Osteocyte (in vitro differentiated cells): ENCODE results near the gene NKAIN2. TPM values are rescaled to one million over a fixed set of nuclear protein-coding genes. Genes with fewer than 3 reads are reported as not detected.

Source experiments
- DNase-seq: peaks from one replicate; pipeline ENCODE4 v3.0.0; 2021; ENCODE audit warnings: mixed read lengths; ENCODE audit not compliant: unreplicated experiment; ENCODE audit errors: extremely low spot score
- H3K27ac Mint-ChIP-seq: one replicate; pipeline ENCODE4 v1.8.0; 2021; ENCODE audit warnings: mild to moderate bottlenecking, mixed read lengths; ENCODE audit not compliant: unreplicated experiment
- H3K27me3 Mint-ChIP-seq: one replicate; pipeline ENCODE4 v1.8.0; 2021; ENCODE audit warnings: mixed read lengths; ENCODE audit not compliant: unreplicated experiment
- H3K36me3 Mint-ChIP-seq: one replicate; pipeline ENCODE4 v1.8.0; 2021; ENCODE audit warnings: mixed read lengths; ENCODE audit not compliant: unreplicated experiment
- H3K4me1 Mint-ChIP-seq: one replicate; pipeline ENCODE4 v1.8.0; 2021; ENCODE audit warnings: mixed read lengths; ENCODE audit not compliant: unreplicated experiment
- H3K4me3 Mint-ChIP-seq: one replicate; pipeline ENCODE4 v1.8.0; 2021; ENCODE audit warnings: mild to moderate bottlenecking, moderate library complexity, mixed read lengths; ENCODE audit not compliant: unreplicated experiment
- H3K9me3 Mint-ChIP-seq: one replicate; pipeline ENCODE4 v1.8.0; 2021; ENCODE audit warnings: mixed read lengths; ENCODE audit not compliant: unreplicated experiment
- CTCF ChIP-seq: fragments of 200-600 bp; sonication (generic); IDR thresholded peaks from 2 replicates; pipeline ENCODE4 v1.5.0; 2021; ENCODE audit warnings: antibody characterized with exemption, mild to moderate bottlenecking, moderate library complexity
- total RNA-seq: library from RNA; stranded (reverse); gene quantifications from 2 replicates; pipeline ENCODE4 v1.2.1, GENCODE V29; 2021

Gene NKAIN2
- total RNA-seq, 1 donor from 2014 or later: 17.8 TPM

GRCh38 chr6:124799638-124800037 lies 996.0 kb downstream of the NKAIN2 start:
- H3K27ac Mint-ChIP-seq: no peak overlapping the region
- H3K4me3 Mint-ChIP-seq: no peak overlapping the region
- no peak for TF ChIP-seq CTCF
- H3K27me3 Mint-ChIP-seq: no peaks in the 10 kb centered on the region
- DNase-seq: no peak
- H3K9me3 Mint-ChIP-seq: no peaks in the 10 kb centered on the region
- peaks cover 24% of the 10 kb centered on the region for H3K4me1 Mint-ChIP-seq
- H3K36me3 Mint-ChIP-seq: peaks cover 3% of the 10 kb centered on the region

GRCh38 chr6:124800222-124800621 lies 996.6 kb downstream of the NKAIN2 start:
- DNase-seq: no peak
- no peak overlapping the region for H3K4me3 Mint-ChIP-seq
- H3K9me3 Mint-ChIP-seq: no peaks in the 10 kb centered on the region
- H3K27ac Mint-ChIP-seq: no peak overlapping the region
- TF ChIP-seq CTCF: no peak
- H3K4me1 Mint-ChIP-seq: peaks cover 24% of the 10 kb centered on the region
- H3K36me3 Mint-ChIP-seq: peaks cover 3% of the 10 kb centered on the region
- no peaks in the 10 kb centered on the region for H3K27me3 Mint-ChIP-seq

GRCh38 chr6:124812067-124812466 lies 1008.4 kb downstream of the NKAIN2 start:
- TF ChIP-seq CTCF: no peak
- peaks cover 6% of the 10 kb centered on the region for H3K9me3 Mint-ChIP-seq
- no peak overlapping the region for H3K4me3 Mint-ChIP-seq
- peaks cover 3% of the 10 kb centered on the region for H3K36me3 Mint-ChIP-seq
- H3K4me1 Mint-ChIP-seq: no peaks in the 10 kb centered on the region
- DNase-seq: no peak
- H3K27ac Mint-ChIP-seq: no peak overlapping the region
- peaks cover 5% of the 10 kb centered on the region for H3K27me3 Mint-ChIP-seq

GRCh38 chr6:124819346-124819745 lies 1015.7 kb downstream of the NKAIN2 start:
- no peak overlapping the region for H3K4me3 Mint-ChIP-seq
- H3K27ac Mint-ChIP-seq: no peak overlapping the region
- no peak for DNase-seq
- H3K36me3 Mint-ChIP-seq: peaks cover 7% of the 10 kb centered on the region
- no peaks in the 10 kb centered on the region for H3K4me1 Mint-ChIP-seq
- TF ChIP-seq CTCF: no peak
- peaks cover 9% of the 10 kb centered on the region for H3K9me3 Mint-ChIP-seq
- H3K27me3 Mint-ChIP-seq: no peaks in the 10 kb centered on the region

GRCh38 chr6:124822204-124822613 lies 1018.5 kb downstream of the NKAIN2 start:
- Mint-ChIP-seq H3K9me3 (peaks cover 3% of the 10 kb centered on the region), H3K36me3 (peaks cover 4% of the 10 kb centered on the region), H3K4me1 (no peaks in the 10 kb centered on the region), H3K4me3 (no peak overlapping the region), H3K27ac (no peak overlapping the region), H3K27me3 (no peaks in the 10 kb centered on the region)
- DNase-seq: no peak
- no peak for TF ChIP-seq CTCF
